ENCODE data around the gene CNOT1.

- TF ChIP-seq CTCF (optimal IDR thresholded peaks at IDR 0.05 in 1 of 3, IDR thresholded peaks at IDR 0.05 in 1 of 3, conservative IDR thresholded peaks at IDR 0.05 in 1 of 3; ENCODE audit: extremely low read depth in 1 of 3, insufficient read depth in 2 of 3, low read length in 3 of 3) (no peak), EZH2 (IDR thresholded peaks at IDR 0.05; ENCODE audit: low read length) (no peak)
Measured at GRCh38 chr16:58577141-58577540, 52.5 kb downstream of the CNOT1 start.

Measured in keratinocyte (primary cell).